NCI-H1105 (cell line): ENCODE results near the gene TRIM61.
"Not testable (repeated sequence)": the region's sequence is repeated elsewhere in the genome, so short reads cannot be mapped to it uniquely, and the experiment has no call there.

Experiments
- DNase-seq: peaks from one replicate; lab custom pipeline; 2025; lab: John Stamatoyannopoulos, UW

TRIM61 gene

DNA sequence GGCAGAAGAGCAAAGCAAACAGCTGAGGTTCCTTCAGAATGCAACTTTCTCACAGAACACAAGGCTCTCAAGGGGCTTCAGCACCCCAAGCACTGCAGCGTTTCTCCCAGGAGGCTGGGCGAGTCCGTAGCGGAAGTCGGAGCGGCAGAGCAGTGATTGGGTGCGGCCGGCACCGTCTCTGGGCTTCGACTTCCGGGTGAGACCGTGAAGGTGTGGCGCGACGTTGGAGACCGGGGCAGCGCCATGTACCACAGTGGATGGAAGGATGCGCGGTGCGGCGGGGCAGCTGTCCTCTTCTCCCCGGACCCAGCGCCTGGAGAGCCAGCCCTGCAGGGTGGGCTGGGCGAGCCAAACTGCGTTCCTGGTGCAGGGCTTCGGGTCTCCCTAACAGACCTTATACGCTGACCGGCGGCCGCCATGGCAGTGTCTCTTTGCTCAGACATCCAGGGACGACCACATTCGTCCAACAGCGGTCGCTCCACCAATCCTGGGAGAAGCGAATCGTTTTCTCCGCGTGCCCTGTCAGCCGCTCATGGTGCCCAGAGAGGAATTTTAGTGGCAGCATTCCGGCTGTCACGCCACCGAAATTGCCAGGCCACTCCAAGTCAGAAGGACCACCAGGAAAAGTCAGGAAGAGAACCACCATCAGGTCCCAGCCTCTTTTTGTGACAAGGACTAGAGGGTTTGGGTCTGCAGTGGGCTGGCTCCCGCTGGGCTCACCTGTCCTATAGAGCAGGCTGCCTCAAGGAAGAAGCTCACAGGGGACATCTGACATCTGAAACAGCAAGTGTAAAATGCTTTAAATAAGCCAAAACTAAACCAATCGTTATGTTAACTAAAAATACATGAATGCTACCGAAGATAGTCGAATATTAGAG, 20.5 kb downstream of the TRIM61 start:
- DNase-seq = peak; percentile 73

DNA sequence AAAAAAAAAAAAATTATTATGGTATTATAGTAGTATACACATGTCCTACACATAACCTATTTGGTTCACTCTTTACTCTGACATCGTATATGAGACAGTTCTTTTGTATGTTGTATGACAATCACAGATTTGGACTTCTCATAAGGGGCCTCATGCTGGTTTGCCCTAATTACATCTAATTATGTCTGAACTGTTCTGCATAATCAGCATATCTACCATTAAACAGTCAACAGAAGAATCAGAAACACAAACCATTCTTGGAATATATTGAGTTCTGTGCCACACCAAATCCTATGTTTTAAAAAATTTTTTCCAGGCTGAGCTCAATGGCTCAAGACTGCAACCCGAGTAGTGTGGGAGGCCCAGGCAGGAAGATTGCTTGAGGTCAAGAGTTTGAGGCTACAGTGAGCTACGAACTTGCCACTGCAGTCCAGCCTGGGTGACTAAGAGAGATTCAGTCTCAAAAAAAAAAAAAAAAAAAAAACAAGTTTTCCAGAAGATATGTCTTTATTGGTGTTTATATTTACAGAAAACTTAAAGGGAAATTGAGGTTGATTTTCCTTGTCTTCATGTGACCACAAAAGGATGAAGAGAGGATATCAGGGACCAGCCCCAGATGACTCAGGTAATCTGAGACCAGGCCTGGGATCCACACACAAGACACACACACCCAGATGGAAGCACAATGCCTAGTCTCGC, 22.2 kb downstream of the TRIM61 start:
- no peak for DNase-seq

DNA sequence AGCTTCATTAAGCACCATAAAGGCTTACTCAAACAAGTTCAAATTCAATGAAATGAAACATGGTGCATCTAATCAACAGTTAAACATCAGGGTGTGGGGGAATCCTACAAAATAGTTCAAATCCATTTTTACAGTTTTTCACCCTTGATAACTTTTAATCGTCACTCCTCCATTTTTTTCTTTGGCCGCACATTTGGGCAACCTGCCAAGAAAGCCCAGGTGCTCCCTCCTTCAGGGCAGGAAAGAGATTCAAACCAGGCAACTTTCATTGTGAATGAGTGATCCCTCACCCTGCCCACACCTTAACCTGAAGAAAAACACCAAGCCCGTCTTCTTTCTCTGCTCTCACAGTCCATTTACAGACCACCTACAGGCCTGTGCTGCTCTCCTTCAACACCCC, 24.9 kb downstream of the TRIM61 start:
- DNase-seq = peak; percentile 23

DNA sequence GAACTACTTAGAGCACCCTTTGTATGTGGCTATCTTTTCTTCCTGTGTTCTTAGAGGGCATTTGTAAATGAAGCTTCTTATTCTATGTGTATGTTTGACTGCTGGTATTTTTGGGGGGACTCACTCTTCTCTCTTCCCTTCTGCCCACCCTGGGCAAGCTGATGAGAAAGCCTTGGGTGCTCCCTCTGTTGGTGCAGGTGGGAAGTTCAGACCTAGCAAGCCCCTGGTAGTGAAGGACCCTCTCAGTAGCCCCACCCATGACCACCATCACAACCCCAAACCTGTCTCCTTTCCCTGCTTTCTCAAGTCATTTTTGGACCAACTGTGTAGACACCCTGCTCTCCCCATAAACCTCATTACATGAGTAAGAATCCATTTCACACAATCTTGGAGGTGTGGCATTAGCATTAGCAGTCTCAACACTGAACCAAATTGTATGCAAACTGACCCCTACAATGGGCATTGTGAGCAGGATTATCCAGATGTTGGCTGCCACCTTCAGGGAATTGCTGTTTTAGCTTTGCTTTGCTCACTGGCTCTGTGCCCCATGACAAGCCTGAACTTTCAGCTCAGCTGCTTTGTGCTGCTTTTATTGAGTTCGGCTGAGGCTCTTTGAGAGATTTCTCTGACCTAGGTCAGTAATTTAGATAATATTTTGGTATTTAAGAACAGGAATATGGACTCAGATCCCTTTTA, 27.9 kb downstream of the TRIM61 start:
- no peak for DNase-seq

DNA sequence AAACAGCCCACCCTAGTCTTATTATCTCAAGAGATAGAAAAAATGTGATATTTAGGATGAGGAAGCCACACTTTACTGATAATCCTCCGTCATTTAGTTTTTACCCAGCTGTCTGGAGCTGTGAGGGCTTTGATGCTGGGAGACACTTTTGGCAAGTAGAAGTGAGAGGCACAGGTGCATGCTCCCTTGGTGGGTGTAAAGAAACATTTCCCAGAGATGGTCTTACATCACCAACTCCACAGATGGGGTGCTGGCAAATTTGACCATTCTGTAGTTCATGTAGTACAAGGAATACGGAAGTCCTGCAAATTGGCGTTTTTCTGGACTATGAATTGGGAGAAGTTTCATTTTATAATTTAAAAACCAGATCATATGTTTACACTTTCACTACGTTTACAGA, 28.5 kb downstream of the TRIM61 start:
- no peak for DNase-seq

DNA sequence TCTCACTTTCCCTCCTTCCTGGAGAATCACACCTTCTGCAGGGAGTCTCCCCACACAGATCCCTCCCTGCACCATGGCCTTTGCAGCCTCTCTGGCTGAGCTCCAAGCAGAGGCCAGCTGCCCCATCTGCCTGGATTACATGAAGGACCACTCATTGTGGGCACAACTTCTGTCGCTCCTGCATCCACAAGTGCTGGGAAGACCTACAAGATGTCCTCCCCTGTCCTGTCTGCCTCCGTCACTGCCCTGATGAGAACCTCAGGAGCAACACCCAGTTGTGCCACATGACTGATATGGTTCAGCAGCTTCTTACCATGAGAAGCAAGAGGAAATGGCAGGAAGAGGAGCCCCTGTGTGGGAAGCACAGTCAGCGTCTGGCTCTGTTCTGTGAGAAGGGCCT, 29.5 kb downstream of the TRIM61 start:
- not testable (repeated sequence) for DNase-seq

DNA sequence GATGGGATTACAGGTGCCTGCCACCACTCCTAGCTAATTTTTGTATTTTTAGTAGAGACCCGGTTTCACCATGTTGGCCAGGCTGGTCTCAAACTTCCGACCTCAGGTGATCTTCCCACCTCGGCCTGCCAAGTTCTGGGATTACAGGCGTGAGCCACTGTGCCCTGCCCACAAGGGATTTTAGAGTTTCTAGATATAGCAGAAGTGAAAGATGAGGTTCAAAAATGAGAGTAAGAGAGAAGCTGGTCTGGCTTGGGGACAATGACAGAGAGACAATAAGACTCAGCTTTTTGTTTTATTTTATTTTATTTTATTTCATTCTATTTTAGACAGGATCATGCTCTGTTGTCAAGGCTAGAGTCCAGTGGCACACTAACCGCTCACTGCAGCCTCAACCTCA, 30.6 kb downstream of the TRIM61 start:
- DNase-seq = no peak

DNA sequence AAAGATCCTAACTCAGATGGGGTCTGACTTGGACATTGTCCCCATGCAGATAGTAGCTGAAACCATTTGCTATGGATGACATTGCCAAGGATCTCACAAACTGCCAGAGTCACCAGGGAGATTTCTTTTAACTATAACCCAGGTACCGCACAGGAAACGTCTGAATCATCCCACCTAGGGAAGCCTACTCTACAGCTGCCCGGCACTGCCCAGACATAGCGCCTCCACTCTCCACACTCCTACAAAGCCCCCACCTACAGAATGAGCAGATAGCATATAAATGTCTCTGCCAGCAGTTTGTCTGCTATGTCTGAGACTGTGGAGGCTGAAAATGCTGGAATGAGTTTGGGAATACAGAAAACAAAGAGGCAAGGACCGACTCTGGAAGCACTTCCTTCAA, 32.3 kb downstream of the TRIM61 start:
- DNase-seq = no peak

DNA sequence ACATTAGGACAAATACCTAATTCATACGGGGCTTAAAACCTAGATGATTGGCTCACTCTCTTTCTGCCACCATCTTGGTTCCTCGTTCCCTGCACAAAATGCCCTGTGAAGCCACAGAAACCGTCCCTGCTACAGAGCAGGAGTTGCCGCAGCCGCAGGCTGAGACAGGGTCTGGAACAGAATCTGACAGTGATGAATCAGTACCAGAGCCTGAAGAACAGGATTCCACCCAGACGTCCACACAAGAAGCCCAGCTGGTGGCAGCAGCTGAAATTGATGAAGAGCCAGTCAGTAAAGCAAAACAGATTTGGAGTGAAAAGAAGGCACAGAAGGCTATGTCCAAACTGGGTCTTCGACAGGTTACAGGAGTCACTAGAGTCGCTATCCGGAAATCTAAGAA, 34.3 kb downstream of the TRIM61 start:
- DNase-seq = no peak

DNA sequence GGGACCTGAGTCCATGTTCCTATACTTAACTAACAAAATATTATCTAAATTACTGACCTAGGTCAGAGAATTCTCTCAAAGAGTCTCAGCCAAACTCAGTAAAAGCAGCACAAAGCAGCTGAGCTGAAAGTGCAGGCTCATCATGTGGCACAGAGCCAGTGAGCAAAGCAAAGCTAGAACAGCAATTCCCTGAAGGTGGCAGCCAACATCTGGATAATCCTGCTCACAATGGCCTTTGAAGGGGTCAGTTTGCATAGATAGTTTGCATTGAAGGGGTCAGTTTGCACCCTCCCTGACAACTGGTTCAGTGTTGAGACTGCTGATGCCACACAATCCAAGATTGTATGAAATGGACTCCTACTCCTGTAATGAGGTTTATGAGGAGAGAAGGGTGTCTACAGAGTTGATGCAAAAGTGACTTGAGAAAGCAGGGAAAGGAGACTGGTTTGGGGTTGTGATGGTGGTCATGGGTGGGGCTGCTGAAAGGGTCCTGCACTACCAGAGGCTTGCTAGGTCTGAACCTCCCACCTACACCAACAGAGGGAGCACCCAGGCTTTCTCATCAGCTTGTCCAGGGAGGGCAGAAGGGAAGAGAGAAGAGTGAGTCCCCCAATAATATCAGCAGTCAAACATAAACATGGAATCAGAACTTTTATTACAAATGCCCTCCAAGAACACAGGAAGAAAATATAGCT, 39.7 kb downstream of the TRIM61 start:
- no peak for DNase-seq

DNA sequence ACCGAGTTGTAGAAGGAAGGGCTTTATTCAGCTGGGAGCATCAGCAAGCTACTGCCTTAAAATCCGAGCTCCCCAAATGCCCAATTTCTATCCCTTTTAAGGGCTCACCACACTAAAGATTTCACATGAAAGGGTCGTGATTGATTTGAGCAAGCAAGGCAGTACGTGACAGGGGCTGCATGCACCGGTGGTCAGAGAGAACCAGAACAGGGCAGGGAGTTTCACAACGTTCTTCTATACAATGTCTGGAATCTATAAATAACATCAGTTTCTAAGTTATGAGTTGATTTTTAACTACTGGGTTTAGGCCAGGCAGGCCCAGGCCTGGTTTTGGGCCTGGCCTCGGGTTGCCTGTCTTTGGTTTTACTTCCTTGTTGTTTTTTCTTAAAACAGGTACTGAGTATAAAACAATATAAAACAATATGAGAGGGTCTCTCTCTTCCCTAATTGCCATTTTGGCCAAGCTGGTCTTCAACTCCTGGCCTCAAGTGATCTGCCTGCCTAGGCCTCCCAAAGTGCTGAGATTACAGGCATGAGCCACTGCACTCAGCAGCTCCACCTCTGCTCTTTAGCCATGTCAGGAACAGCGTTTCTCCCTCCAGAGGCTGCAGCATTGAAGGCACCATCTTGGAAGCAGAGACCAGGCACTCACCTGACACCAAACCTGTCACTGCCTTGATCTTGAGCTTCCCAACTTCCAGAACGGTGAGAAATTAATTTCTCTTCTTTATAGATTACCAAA, 41.4 kb downstream of the TRIM61 start:
- DNase-seq = not testable (repeated sequence)

DNA sequence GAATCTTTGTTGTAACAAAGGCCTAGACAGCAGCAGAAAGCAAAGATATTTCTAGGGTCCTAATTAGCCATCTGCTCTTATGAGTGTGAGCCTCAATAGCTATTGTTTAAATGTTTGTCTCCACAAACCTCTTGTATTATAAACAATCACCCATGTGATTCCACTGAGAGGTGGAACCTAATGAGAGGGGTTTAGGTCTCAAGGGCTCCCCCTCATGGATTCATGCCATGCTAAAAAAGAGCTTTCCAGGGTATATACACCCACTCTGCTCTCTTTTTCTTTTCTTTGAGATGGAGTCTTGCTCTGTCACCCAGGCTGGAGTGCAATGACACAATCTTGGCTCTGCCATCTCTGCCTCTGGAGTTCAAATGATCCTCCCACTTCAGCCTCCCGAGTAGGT, 42.1 kb downstream of the TRIM61 start:
- peak; percentile 32 for DNase-seq

DNA sequence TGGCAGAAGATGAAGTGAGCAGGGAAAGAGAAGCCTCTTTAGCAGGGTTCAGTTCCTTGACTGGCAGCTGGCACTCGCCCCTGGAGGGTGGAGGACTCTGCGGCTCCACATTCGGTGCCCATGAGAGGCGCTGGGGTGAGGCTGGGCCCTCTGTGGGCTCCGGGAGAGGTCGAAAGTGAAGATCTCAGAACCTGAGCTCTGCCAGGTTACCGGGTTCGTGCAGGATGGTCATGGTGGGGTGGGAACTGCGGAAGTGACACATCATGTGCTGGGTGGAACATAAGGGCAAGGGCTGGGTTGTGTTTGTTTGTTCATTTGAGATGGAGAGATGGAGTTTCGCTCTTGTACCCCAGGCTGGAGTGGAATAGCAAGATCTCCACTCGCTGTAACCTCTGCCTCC, 44.2 kb downstream of the TRIM61 start:
- no peak for DNase-seq

DNA sequence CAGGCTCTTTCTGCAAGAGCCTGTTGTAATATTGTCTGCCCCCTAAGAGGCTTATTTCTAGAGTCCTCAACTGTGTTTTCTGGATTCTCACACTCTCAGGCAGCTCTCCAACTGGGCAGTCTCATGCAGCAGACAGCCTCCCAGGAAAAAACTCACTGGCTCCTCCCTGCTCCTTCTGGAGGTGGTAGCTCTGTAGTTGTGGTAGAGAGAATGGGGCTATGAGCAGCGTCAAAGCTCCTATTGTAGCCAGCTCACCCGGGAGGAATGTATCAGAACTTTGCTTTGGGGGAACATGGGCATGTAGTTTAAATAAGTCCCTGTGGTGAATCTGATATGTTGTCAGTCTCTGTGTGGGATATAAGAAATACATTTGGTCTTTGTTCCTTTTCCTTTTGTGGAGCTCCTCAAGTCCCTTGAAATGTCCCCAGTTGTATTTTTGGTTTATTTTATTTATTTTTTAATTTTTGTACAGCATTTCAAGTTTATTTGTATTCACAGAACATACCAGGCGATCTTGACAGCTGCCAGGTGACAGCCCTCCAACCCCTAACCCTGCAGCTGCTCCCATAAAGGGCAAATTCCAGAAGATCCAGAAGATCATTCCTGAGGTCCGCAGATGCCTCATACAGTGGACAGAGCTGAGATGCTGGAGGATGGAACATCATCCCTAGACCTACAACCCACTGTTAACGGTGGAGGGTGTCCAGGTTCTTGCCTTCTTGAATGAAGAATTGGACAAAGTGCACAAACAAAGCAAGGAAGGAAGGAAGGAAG, 45.7 kb downstream of the TRIM61 start:
- DNase-seq = no peak

DNA sequence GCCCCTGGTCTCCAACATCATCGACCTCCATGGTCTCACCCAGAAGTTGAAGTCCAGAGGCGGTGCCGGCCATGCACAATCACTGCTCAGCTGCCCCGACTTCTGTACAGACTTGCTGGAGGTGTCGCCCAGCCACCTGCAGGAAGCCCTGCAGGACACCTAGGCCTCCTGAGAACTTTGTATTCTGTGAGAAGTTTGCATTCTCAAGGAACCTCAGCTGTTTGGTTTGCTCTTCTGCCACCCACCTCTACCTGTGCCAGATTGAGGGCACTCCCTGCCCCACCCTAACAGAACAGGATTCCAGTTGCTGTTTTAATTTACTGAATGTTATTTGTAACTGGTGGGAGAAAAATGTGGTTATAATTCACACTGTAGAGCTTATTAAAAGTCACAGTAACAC, 46.8 kb downstream of the TRIM61 start:
- no peak for DNase-seq

DNA sequence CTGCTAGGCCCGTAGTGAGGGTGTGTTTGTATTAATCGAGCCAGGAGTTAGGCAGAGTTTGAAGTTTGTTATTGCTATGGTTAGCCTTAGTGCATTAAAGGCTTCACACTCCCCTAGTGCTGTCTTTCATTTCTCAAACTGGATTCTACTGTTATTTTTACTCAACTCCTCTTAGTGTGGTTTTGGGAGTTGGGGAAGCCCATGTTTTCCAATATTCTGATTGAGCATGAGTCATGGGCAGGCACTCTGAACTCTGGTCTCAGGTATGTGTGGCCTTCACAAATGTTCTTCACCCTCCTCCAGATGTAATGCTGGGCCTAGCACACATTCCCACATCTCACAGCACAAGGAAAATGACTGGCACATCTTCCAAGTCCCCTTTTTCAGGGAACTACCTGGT, 50.4 kb downstream of the TRIM61 start:
- not testable (repeated sequence) for DNase-seq

DNA sequence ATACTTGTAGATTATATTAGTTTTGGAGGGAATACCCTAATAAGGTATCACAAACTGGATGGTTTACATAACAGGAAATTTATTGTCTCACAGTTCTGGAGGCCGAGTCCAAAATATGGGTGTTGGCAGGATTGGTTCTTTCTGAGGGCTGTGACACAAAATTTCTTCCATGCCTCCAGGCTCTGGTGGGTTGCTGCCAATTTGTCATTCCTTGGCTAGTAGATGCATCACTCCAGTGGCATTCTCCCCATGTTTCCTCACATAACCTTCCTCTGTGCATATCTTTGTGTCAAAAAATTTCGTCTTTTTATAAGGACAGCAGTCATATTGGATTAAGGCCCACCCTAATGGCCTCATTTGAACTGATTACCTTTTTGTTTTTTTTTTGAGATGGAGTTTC, 51.2 kb downstream of the TRIM61 start:
- no peak for DNase-seq

DNA sequence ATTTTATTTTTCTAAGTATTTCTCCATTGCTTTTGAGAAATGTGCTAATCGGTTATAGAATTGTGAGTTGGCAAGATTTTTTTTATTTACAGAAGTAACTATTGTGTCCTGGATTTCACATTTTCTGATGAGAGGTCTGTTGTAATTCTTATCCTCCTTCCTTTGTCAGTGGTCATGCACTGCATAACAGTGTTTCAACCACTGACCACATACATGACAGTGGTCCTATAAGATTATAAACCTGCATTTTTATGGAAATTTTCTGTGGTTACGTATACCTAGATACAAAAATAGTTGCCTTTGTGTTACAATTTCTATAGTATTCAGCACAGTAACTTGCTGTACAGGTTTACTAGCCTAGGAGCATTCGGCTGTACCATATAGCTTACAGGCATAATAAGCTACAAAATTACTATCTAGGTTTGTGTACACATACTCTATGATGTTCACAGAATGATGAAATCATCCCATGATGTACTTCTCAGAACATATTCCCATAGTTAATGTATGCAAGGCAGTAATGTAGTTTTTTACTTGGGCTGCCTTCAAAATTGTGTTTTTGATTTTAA, 52.7 kb downstream of the TRIM61 start:
- no peak for DNase-seq

DNA sequence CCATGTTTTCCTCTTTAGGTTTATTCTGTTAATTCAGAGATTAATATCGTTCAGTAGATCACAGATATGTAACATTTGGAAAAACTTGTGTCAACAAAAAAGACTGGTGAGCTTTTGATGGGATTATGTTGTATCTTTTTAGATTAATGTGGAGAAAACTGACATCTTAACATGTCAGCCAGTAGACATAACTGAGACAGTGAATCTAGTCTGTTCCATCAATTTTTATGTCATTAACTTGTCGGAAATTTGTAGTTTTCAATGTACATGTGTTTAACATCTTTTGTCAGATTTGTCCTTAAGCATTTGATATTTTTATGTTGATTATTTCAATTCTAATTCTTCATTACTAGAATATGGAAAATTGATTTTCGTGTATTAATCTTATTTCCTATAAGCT, 58.5 kb downstream of the TRIM61 start:
- DNase-seq = no peak
